Right kidney (tissue), 1 donor: Measurements from ENCODE around the gene LIN28A.

ENCODE experiments used
- DNase-seq: peaks from one replicate; pipeline ENCODE4 v3.0.0-alpha.2; 2016

LIN28A gene

GRCh38 chr1:26434161-26434752, 23.6 kb downstream of the LIN28A start:
- no peak for DNase-seq

GRCh38 chr1:26438041-26438440, 27.4 kb downstream of the LIN28A start:
- DNase-seq: no peak

GRCh38 chr1:26440259-26440658, 29.6 kb downstream of the LIN28A start:
- no peak for DNase-seq

- DNase-seq: no peak
Observed at GRCh38 chr1:26449868-26450267, 39.3 kb downstream of the LIN28A start.

- DNase-seq: no peak
Observed at GRCh38 chr1:26450908-26451307, 40.3 kb downstream of the LIN28A start.

GRCh38 chr1:26452459-26453183, 42.0 kb downstream of the LIN28A start:
- no peak for DNase-seq

- no peak for DNase-seq
Observed at GRCh38 chr1:26459148-26459547, 48.5 kb downstream of the LIN28A start.

- DNase-seq: no peak
Observed at GRCh38 chr1:26459573-26460031, 49.0 kb downstream of the LIN28A start.

GRCh38 chr1:26468911-26469310, 58.3 kb downstream of the LIN28A start:
- no peak for DNase-seq

- DNase-seq: no peak
Observed at GRCh38 chr1:26469558-26469957, 58.9 kb downstream of the LIN28A start.

- no peak for DNase-seq
Observed at GRCh38 chr1:26470878-26471497, 60.4 kb downstream of the LIN28A start.

GRCh38 chr1:26471498-26472319, 61.1 kb downstream of the LIN28A start:
- peak; percentile 89 for DNase-seq

- DNase-seq: peak; percentile 94
Observed at GRCh38 chr1:26472320-26472900, 61.8 kb downstream of the LIN28A start, which contains the start of gene HMGN2. HMGN2 (plus strand) TSS chr1:26472440; CDS start chr1:26472613, 173 bp downstream.

- peak; percentile 90 for DNase-seq
Observed at GRCh38 chr1:26472901-26473845, 62.6 kb downstream of the LIN28A start.

GRCh38 chr1:26474818-26475217, 64.2 kb downstream of the LIN28A start:
- no peak for DNase-seq

GRCh38 chr1:26475989-26476388, 65.4 kb downstream of the LIN28A start:
- DNase-seq: no peak

GRCh38 chr1:26476958-26477357, 66.3 kb downstream of the LIN28A start:
- DNase-seq: no peak

GRCh38 chr1:26477446-26478152, 67.0 kb downstream of the LIN28A start:
- no peak for DNase-seq

- no peak for DNase-seq
Observed at GRCh38 chr1:26478159-26478558, 67.5 kb downstream of the LIN28A start.

GRCh38 chr1:26478988-26479387, 68.4 kb downstream of the LIN28A start:
- no peak for DNase-seq
